GM21390 (cell line): ENCODE measurements around the gene MUC2.
"Not testable (repeated sequence)": the region's sequence is repeated elsewhere in the genome, so short reads cannot be mapped to it uniquely, and the experiment has no call there.

Experiments
- ATAC-seq: cut with Tn5 transposase; IDR thresholded peaks from one replicate; pipeline ENCODE4 v1.9.1; 2021; ENCODE audit not compliant: unreplicated experiment

Gene MUC2

DNA sequence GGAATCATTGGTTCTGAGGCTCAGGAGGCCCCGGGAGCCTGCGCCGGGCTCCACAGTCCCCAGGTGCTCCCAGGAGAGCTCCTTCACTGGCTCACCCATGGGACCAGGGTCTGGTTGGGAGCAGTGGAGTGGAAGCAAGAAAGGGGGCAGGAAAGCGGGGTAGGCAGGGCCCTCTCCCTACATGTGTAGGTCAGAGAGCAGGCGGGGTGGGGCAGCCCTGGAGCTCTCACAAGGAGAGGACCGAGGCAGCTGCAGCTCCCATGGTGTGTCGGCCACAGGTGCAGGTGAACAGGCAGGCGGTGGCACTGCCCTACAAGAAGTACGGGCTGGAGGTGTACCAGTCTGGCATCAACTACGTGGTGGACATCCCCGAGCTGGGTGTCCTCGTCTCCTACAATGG, 28.3 kb downstream of the MUC2 start:
- no peak for ATAC-seq

DNA sequence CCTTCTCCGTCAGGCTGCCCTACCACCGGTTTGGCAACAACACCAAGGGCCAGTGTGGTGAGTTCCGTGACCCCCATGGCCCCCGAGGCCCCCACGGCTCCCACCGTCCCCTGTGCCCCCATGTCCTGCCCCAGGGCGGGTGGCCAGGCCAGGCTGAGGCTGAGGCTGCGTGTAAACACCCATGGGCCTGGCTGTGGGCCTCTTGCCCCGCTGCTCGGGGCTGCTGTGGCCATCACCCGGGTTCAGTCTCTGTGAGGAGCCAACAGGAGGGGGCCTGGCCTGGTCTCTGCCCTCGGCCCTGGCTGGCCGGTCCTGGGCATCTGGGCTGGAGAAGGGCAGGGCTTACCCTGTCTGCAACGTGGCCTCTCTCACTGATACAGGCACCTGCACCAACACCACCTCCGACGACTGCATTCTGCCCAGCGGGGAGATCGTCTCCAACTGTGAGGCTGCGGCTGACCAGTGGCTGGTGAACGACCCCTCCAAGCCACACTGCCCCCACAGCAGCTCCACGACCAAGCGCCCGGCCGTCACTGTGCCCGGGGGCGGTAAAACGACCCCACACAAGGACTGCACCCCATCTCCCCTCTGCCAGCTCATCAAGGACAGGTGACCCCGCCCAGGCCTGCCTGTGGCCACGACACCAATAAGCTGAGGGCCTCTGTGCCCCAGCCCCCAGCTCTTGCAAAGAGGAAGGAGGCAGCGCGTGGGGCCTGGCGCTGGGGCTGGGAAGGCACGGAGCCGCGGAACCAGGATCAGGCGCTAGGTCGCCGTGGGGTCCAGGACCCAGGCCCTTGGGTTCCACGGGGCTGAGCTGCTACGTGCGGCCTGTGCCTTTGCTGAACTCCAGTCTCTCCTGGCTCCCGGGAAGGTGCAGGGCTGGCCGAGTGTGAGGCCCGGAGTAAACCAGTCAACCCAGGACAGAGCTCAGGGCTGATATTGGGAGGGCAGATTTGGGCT, 29.0 kb downstream of the MUC2 start:
- no peak for ATAC-seq

DNA sequence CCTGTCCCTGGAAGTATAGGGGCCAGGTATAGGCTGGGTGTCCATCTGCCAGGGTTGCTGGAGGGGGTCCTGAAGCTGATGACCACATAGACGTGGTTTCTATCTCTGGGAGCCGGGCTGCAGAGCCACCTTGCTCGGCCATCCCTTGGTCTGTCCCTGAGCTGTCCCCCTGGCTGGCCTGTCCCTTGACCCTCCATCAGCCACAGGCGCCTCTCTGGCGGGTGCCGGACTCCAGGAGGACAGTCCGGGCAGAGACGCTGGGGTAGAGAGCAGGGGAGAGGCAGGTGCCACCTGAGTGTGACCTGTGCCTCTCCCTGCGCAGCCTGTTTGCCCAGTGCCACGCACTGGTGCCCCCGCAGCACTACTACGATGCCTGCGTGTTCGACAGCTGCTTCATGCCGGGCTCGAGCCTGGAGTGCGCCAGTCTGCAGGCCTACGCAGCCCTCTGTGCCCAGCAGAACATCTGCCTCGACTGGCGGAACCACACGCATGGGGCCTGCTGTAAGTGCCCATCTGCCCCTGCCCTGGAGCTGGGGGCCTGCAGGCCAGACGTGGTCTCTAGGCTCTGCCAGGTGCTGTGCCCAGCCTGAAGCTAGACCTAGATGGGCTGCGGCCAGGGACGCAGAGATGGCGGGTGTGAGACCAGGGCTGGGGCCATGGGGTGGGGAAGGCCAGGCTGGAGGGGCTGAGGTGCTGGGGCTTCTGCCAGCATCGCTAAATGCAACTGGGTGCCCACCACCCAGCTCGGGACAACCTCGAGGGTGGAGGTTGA, 29.9 kb downstream of the MUC2 start:
- no peak for ATAC-seq

DNA sequence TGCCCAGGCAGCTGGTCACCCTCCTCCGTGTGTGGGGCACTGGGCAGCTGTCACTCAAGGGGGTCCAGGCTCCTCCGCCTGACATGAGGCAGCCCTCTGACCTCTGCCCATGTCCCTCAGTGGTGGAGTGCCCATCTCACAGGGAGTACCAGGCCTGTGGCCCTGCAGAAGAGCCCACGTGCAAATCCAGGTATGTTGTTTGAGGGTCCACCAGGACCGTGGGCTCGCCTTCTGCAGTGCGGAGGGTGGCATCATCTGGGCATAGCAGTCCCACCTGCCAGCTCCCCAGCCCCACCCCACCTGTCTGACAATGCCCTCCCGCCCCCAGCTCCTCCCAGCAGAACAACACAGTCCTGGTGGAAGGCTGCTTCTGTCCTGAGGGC, 30.5 kb downstream of the MUC2 start:
- no peak for ATAC-seq

DNA sequence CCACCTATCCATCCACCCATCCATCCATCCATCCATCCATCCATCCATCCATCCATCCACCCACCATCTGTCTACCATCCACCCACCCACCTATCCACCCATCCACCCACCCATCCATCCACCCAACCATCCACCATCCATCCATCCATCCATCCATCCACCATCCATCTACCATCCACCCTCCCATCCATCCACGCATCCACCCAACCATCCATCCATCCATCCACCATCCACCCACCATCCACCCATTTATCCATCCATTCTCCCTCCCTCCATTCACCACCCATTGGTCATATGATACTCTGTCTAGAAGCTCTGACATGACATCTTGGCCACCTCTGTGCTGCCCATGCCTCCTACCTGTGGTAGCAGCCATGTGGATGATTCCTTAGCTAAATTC, 31.7 kb downstream of the MUC2 start:
- ATAC-seq: no peak

DNA sequence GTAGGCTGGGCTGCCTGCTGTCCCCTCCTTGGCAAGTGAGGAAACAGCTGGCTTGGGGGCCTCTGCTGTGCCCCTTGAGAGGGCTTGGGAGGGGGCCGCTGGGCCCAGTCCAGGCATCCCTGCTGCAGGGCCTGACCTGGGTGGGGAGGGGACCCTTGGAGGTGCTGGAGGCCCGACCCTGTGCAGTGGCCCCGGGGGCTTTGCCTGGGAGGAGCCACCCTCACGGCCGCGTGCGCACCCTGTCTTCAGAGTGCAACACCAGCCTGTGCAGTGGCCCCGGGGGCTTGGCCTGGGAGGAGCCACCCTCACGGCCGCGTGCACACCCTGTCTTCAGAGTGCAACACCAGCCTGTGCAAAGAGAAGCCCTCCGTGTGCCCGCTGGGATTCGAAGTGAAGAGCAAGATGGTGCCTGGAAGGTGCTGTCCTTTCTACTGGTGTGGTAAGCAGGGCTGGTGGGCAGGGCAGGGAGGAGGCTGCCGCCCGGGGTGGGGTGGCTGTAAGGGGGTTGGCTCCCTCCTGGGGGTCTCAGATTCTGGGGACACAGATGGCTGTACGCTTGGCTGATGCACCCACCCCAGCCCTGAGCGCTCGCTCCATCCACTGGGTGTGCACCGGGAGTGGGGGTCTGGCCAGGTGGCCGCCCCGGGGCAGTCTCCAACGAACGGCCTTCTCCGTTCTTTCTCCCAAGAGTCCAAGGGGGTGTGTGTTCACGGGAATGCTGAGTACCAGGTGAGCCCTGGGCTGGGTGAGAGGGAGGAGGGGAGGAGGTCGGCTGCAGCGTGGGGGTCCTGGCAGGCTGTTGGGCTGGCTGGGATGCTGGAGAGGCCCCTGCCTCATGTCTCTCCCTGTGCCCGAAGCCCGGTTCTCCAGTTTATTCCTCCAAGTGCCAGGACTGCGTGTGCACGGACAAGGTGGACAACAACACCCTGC, 32.9 kb downstream of the MUC2 start:
- no peak for ATAC-seq

DNA sequence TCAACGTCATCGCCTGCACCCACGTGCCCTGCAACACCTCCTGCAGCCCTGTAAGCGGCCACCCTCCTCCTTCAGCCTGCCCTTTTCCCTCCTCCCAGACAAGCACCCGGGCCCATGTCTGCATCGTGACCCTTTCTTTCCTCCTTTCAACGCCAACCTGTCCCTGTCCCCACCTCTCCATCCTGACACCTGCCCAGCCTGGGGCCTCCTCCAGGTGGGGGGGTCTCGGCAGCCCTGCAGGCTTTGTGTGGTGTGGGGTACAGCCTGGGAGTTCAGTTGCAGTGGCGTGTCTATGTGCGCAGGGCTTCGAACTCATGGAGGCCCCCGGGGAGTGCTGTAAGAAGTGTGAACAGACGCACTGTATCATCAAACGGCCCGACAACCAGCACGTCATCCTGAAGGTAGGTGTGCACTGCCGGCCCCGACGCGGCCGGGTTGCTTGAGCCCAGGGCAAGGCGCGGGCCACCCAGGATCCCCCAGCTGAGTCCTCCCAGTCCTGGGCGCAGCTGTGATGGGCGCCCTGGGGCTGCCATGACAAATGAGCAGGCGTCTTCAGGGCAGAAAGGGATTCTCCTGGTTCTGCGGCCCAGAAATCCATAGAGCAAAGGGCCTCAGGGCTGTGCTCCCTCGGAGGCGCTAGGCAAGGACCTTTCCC, 33.7 kb downstream of the MUC2 start:
- no peak for ATAC-seq

DNA sequence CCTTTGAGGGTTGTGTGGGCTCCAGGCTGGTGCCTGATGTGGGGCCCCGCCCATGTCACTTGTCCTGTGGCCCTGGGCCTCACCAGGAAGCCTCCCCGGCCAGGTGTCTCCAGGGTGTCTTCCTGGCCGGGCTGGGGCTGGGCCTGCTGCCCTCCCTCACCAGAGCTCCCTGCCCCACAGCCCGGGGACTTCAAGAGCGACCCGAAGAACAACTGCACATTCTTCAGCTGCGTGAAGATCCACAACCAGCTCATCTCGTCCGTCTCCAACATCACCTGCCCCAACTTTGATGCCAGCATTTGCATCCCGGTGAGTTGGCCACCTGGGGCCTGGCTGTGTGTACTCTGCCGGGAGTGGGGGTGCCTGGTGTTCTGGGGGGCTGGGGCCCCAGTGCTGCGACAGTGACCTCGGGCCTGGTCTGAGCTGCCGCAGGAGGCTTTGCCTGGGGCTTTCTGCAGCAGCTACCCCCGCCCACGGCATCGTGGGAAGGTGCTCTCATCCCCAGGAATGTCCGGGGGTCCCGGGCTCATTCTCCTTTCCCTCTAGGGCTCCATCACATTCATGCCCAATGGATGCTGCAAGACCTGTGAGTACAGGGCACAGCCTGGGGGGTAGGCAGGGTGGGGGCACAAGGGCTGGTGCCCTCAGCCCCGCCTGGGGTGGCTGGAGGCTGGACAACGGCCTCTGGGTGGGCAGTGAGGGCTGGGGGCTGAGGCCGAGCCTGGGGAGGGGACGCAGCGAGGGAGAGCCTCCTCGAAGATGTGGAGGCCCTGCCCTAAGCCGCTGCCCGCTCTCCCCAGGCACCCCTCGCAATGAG, 34.6 kb downstream of the MUC2 start:
- no peak for ATAC-seq

DNA sequence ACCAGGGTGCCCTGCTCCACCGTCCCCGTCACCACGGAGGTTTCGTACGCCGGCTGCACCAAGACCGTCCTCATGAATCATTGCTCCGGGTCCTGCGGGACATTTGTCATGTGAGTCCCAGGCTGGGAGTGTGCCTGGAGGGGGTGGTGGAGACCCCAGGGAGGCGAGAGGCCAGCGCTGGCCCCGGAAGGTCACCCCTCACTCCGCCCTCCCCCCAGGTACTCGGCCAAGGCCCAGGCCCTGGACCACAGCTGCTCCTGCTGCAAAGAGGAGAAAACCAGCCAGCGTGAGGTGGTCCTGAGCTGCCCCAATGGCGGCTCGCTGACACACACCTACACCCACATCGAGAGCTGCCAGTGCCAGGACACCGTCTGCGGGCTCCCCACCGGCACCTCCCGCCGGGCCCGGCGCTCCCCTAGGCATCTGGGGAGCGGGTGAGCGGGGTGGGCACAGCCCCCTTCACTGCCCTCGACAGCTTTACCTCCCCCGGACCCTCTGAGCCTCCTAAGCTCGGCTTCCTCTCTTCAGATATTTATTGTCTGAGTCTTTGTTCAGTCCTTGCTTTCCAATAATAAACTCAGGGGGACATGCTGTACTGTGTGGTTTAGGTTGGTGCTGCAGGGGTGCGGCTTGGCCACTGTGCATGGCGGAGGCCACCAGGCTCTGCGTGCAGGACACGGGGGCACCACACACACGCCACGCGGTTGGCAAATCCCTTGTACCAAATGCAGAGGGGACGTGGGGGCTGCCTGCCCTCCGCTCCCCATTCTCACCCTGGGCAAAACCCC, 35.4 kb downstream of the MUC2 start:
- ATAC-seq: no peak

DNA sequence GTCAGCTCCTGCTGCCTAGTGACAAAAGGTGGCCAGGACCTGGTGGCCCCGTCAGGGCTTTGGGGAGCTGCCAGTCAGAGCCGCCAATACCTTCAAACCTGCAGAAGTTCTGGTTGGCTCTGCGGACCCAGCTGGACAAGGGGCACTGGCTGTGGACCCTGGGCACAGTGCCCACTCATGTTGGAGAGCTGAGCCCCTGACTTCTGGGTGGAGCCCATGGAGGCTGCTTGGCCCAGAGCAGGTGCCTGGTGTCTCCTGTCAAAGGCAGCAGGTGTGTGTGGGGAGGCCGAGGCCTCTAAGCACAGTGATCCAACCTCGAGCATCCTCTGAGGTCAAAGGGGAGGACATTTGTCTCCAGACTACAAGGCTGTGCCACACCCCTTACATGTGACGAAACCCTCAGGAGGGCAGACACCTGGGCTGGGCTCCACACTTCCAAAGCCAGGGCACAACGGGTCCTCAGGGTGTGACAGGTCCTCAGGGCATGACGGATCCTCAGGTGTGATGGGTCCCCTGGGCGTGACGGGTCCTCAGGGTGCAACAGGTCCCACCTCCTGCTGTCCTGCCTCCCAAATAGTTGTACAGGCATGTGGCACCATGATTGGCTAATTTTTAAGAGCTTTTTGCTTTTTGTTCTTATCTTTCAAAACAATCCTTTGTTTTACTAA, 37.0 kb downstream of the MUC2 start:
- no peak for ATAC-seq

DNA sequence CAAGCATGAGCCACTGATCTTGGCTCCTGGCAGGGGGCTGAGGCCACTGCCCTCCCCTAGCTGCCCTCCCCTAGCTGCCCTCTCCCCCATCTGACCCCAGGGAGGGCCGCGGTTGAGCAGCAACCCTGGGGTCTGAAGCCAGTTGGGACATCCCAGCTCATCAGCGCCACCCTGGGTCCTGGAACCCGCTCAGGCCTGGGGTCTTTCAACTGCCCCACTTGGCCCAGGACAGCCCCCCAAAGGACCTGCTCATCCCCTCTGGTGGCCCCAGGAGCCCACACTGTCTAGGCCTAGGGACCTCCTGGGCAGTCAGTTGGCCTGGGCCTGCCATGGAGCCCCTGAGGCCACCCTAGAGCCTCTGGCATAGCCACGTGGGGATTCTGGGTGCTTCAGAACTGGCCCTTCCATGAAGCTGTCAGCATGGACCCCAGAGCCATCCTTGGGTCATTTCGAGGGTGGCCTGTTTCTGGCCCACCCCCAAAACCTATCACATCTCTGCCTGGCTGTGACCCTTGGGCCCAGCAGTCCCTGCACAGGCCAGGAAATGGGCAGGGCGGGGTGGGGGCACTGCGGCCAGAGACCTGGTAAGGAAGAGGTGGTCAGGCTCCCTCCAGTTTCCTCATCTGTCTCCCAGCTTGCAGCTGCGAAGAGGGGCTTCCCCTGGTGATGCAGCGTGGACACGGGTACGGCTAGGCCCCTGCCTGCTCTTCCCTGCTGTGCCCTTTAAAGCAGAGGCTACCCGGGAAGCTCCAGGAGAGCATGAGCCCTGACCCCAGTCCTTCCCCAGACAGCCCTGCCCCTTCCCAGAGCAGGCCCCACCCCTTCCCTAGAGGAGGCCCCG, 37.9 kb downstream of the MUC2 start:
- ATAC-seq: no peak

DNA sequence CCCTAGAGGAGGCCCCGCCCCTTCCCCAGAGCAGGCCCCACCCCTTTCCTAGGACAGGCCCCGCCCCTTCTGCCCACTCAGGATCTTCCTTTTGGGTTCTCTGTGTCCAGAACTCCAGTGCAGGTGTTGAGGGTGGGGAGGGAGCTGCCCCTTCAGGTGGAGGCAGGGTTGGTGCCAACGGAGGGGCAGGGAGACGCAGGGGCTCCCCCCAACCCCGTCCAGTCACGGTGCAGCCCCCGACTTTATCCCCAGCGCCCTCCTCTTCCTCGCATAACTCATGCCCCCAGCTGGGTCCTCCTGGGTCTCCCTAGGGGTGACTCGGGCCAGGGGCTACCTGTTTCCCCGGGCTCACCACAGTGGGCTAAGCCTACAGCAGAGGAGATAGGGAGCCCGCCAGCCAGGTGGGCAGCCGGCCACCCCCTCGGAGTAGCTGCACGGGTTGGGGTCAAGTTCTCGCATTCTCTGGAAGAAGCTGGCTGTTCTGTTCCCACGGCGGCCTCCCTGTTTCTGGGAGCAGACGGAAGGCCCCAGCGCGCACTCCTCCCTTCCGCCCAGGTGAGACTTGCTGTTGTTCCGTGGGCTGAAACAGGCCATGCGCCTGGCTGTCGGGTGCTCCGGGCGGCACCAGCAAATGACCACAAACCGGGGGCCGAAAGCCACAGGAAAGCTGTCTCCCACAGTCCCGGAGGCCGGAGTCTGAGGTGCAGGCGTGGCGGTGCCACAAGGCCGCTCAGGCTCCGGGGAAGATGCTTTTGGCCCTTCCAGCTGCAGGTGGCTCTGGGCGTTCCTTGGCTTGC, 38.9 kb downstream of the MUC2 start:
- ATAC-seq: no peak

DNA sequence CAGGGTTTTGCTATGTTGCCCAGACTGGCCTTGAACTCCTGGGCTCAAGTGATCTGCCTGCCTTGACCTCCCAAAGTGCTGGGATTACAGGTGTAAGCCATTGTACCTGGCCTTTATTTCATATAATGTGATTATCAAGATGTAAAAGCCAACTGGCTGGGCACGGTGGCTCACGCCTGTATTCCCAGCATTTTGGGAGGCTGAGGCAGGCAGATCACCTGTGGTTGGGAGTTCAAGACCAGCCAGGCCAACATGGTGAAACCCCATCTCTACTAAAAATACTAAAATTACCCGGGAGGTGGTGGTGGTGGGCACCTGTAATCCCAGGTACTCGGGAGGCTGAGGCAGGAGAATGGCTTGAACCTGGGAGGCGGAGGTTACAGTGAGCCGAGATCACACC, 40.6 kb downstream of the MUC2 start:
- not testable (repeated sequence) for ATAC-seq

DNA sequence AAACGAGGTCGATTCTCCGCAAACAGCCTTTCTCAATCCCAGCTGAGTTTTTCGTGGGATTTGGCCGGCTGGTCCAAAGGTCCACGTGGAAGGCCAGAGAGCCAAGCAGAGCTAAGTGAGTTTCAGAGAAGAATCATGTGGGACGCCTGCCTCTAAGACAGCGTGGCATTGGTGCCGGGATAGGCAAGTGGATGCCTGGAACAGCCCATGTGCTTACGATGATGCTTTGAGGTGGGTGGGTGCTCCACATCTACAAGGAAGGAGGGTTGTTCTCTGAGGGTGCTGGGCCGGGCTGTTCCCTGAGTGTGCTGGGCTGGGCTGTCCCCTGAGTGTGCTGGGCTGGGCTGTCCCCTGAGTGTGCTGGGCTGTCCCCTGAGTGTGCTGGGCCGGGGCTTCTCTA, 41.4 kb downstream of the MUC2 start:
- ATAC-seq: no peak

DNA sequence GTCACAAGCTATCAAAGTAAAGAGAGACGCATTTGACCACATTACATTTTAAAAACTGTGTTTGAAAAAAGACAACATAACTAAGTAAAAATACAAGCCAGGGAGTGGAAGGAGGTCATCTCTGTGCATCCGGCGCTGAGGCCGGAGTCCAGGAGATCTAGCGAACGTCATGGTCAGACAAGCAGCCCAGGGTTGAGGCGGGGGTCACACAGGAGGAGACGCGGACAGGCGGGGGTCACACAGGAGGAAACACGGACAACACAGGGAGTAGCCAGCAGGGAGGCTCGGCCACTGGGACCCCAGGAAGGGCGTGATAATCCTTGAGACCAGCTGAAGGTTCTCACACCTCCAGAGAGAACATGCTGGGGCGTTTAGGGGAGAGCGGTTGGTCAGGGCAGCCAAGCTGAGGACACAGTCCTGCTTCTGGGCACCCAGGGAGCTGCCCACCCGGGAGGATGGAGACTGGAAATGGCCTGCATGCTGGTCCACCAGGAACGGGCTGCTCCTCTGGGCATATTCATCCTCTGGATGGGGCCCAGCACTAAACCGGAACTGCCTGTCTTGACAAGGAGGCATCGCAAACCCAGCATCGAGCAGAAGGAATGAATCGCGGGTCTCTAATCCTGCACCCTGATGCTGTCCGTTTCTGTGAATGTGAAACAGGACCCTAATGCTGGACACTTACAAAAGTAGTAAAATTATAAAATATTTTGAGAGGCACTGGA, 42.2 kb downstream of the MUC2 start:
- ATAC-seq: no peak

DNA sequence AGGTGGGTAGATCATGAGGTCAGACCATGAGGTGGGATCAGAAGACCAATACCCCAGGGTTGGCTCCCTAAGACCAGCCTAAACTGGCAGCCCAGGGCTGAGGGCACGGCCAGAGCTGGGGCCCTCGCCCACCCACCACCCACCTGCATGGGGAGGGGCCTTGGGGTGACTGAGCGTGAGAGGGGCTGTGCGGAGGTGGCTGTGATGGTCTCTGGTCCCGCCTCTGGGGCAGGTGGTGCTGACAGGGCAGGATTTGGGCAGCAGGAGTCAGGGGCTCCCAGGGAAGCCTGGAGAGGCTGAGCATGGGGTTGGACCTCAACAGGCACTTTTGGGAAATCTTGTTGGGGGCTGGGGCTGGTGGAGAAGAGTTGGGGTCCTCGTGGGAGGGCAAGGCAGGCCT, 43.3 kb downstream of the MUC2 start:
- no peak for ATAC-seq
